Right lobe of liver (tissue), 6 donors: ENCODE measurements around the gene NBEA. TPM values are rescaled to one million over a fixed set of nuclear protein-coding genes. Genes with fewer than 3 reads are reported as not detected.
A peak's percentile ranks its signal among the peaks of the same experiment; 100 is the strongest.

Source experiments
- ATAC-seq, 4 donors: fragments of 200-7000 bp; cut with Tn5 transposase; one replicate each; pipeline ENCODE4 v1.9.1; 2020; ENCODE audit warnings: mild to moderate bottlenecking in 4 of 4, moderate library complexity in 4 of 4
- DNase-seq, 3 donors: peaks; one replicate each; pipeline ENCODE4 v3.0.0-alpha.2; 2020
- H3K27ac ChIP-seq, 3 donors: fragments of 200-600 bp; one replicate each; pipeline ENCODE4 v1.8.0; 2022
- H3K27me3 ChIP-seq, 2 donors: fragments of 200-600 bp; one replicate each; pipeline ENCODE4 v1.8.0; 2022
- H3K36me3 ChIP-seq, 4 donors: fragments of 200-600 bp; sonication (generic) in 1 of 4; one replicate each; pipeline versions ENCODE4 v1.5.1 to v1.8.0; 2017 to 2022; ENCODE audit warnings: control low read depth in 1 of 4
- H3K4me1 ChIP-seq, 4 donors: fragments of 200-600 bp; sonication (generic) in 1 of 4; one replicate each; pipeline versions ENCODE4 v1.5.1 to v1.8.0; 2017 to 2022; ENCODE audit warnings: control low read depth in 1 of 4
- H3K4me3 ChIP-seq, 3 donors: fragments of 200-600 bp; one replicate each; pipeline ENCODE4 v1.8.0; 2022
- H3K9me3 ChIP-seq, 4 donors: fragments of 200-600 bp; sonication (generic) in 1 of 4; one replicate each; pipeline versions ENCODE4 v1.5.1 to v1.8.0; 2017 to 2022; ENCODE audit warnings: control low read depth in 1 of 4
- POLR2A ChIP-seq: fragments of 450-650 bp; IDR thresholded peaks from one replicate; pipeline ENCODE4 v1.6.1; 2017; ENCODE audit warnings: antibody characterized with exemption, mild to moderate bottlenecking
- WGBS: methylation state at CpG from one replicate; pipeline ENCODE4 v1.1.6; 2018; ENCODE audit warnings: low coverage, low lambda C conversion rate; ENCODE audit not compliant: insufficient coverage; ENCODE audit errors: missing lambda C conversion rate; 5-methylcytosine and 5-hydroxymethylcytosine counted together
- intact Hi-C, 2 donors: fragments of 100-400 bp; cut with DNase I; formaldehyde crosslinking; loops; one replicate each; pipeline versions ENCODE4 v1.11.2 to v1.14.1; 2022
- total RNA-seq, 6 experiments: library from RNA; depleted of rRNA in 2 of 6; stranded (reverse); fragments of >200 nt in 2 of 6; fragmentation: NEBNext Ultra II Directional in 3 of 6; extraction: Animal tissue kit (Norgen Biotek cat#: 25700) in 3 of 6; gene quantifications; one replicate each; pipeline versions ENCODE4 v1.1.0 to v1.2.4, GENCODE V29; 2016 to 2023
- TF ChIP-seq, protein P1 (sequence below), 4 donors: fragments of 200-600 bp in 3 of 4; fragments of 450-650 bp in 1 of 4; IDR thresholded peaks; one replicate each; pipeline versions ENCODE4 v1.5.1 to v1.8.0; 2016 to 2022; ENCODE audit warnings: antibody characterized with exemption in 4 of 4, mild to moderate bottlenecking in 2 of 4
- donor health status: DM: no; HTN: yes; CAD: no.
- donor health status: DM: no; HTN: no; CAD: no.
- donor health status: DM: no; HTN: no; CAD: no.
- donor health status: DM: no; HTN: yes; CAD: no.
- donor health status: DM: no; HTN: yes; CAD: no.

The NBEA gene
- total RNA-seq, 6 experiments from 2014 or later, result 0.62 to 1.7 (median 0.75) TPM

DNA sequence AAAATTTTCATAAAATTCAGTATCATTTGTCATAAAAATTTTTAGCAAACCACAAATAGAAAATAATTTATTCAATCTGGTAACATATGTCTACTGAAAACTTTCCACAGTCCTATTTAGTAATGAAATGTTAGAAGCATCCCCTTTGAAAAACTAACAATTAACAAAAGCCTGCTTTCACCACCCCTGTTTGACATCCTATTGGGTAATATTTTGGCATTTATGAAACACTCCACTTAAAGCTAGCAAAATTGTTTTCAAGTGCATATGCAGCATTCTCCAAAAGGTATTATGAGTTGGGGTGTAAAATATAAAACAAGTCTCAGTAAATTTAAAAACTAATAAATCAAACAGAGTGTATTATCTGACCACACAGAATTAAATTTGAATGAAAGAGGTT is 189.4 kb downstream of the NBEA start:
- ATAC-seq (no peak), DNase-seq (no peak)
- Histone ChIP-seq H3K4me3 (no peak overlapping the region), H3K36me3 (no peaks in the 10 kb centered on the region), H3K4me1 (no peaks in the 10 kb centered on the region), H3K9me3 (no peaks in the 10 kb centered on the region), H3K27ac (no peak overlapping the region), H3K27me3 (no peaks in the 10 kb centered on the region)
- intact Hi-C loops, result no loop called here
- TF ChIP-seq, protein P1, sequence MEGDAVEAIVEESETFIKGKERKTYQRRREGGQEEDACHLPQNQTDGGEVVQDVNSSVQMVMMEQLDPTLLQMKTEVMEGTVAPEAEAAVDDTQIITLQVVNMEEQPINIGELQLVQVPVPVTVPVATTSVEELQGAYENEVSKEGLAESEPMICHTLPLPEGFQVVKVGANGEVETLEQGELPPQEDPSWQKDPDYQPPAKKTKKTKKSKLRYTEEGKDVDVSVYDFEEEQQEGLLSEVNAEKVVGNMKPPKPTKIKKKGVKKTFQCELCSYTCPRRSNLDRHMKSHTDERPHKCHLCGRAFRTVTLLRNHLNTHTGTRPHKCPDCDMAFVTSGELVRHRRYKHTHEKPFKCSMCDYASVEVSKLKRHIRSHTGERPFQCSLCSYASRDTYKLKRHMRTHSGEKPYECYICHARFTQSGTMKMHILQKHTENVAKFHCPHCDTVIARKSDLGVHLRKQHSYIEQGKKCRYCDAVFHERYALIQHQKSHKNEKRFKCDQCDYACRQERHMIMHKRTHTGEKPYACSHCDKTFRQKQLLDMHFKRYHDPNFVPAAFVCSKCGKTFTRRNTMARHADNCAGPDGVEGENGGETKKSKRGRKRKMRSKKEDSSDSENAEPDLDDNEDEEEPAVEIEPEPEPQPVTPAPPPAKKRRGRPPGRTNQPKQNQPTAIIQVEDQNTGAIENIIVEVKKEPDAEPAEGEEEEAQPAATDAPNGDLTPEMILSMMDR (IDR thresholded peaks at IDR 0.05), result no peak
- no peak for TF ChIP-seq POLR2A

DNA sequence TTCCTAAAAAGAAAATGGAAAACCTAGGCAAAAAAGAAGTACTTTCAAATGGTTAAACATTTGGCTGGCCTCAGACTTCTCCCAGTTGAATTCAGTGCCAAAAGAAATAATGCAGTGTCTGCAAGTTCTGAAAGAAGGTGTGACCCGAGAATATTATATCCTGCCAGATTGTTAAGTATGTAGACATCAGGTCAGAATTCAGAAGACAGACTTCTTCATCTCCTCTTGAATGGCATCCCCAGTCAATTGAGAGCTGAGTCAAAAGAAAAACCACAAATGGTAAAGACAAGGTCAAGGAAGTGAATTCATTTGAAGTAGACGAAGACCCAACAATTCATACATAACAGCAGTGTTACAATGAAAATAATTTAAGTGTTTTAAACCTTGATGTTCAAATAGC is 194.5 kb downstream of the NBEA start:
- no peaks in the 10 kb centered on the region for H3K36me3 ChIP-seq
- TF ChIP-seq, protein P1 (IDR thresholded peaks at IDR 0.05), result no peak
- intact Hi-C loops, result no loop called here
- no peak overlapping the region for H3K27ac ChIP-seq
- no peak for DNase-seq
- no peaks in the 10 kb centered on the region for H3K9me3 ChIP-seq
- H3K27me3 ChIP-seq, result no peaks in the 10 kb centered on the region
- ATAC-seq, result no peak
- 28% methylated on average over 2 of the region's 2 CpGs for WGBS
- no peaks in the 10 kb centered on the region for H3K4me1 ChIP-seq
- no peak overlapping the region for H3K4me3 ChIP-seq

DNA sequence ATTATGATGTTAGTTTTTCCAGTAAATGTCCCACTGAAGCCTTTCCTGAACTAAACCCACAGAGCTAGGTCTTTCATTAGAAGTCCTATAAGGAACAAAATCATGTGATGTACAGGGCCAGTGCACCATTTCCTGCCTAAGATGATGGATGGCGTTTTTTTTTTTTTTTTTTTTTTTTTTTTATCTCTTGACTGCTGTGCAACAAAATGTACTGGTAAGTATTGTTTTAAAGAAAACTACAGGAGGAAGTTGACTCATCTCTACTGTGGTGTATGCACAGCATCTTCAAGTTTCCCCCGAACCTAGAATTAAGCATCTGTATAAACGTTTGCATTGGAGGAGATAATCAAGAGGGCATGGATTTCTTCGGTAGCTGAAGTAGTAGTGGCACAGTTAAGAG is 197.5 kb downstream of the NBEA start:
- Histone ChIP-seq H3K4me1 (no peaks in the 10 kb centered on the region), H3K27me3 (no peaks in the 10 kb centered on the region), H3K36me3 (no peaks in the 10 kb centered on the region), H3K27ac (no peak overlapping the region), H3K4me3 (no peak overlapping the region), H3K9me3 (no peaks in the 10 kb centered on the region)
- no peak for DNase-seq
- peak; percentile 23 to 63 (median 42) for ATAC-seq
- intact Hi-C loops, result no loop called here
- WGBS, result 36% methylated on average over 4 of the region's 4 CpGs
- no peak for TF ChIP-seq POLR2A
- TF ChIP-seq, protein P1 (IDR thresholded peaks at IDR 0.05), result no peak

DNA sequence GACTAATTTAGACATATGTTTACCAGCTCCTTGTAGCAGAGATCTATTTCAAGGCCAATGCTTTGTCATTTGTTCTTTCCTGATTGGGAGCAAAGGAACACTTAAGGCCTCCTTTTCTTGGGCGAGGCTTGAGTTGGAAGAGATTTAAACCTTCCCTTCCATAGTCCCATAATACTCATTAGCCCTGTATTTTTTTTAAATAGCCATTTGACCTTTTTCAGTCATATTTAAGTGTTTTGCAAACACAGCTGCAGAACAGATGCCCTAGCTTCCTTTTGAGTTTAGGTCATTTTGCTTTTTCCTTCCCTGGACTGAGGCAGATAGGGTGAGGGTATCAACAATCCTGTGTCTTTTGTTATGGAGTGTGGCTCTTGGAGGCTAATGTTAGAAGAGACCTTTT is 198.3 kb downstream of the NBEA start:
- H3K9me3 ChIP-seq, result no peaks in the 10 kb centered on the region
- WGBS, result 63% methylated on average over 1 of the region's 1 CpG
- no peak for TF ChIP-seq POLR2A
- TF ChIP-seq, protein P1 (IDR thresholded peaks at IDR 0.05), result no peak
- no peak for DNase-seq
- H3K36me3 ChIP-seq, result no peaks in the 10 kb centered on the region
- H3K27ac ChIP-seq, result no peak overlapping the region
- intact Hi-C loops, result no loop called here
- H3K4me3 ChIP-seq, result no peak overlapping the region
- H3K27me3 ChIP-seq, result no peaks in the 10 kb centered on the region
- H3K4me1 ChIP-seq, result no peaks in the 10 kb centered on the region
- no peak for ATAC-seq

DNA sequence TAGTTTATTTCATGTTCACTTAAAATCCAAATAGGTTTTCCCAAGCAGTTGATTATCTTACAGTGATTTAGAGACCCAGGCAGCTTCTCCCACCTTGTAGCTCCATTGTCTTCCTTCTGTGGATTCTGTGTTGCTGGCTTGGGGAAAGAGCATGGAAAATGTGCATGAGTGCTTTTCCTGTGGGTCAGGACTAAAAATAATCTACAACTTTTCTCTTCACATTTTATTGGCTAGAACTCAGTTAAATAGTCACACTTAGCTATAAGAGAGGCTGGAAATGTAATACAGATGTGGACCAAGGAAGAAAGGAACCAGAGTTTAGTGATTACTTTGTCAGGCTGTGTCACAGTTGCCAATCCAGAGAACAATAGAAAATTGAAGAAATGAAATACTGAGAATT is 198.8 kb downstream of the NBEA start:
- TF ChIP-seq POLR2A, result no peak
- TF ChIP-seq, protein P1 (IDR thresholded peaks at IDR 0.05), result no peak
- H3K9me3 ChIP-seq, result no peaks in the 10 kb centered on the region
- H3K27me3 ChIP-seq, result no peaks in the 10 kb centered on the region
- ATAC-seq (no peak), DNase-seq (no peak)
- no peak overlapping the region for H3K27ac ChIP-seq
- H3K36me3 ChIP-seq, result no peaks in the 10 kb centered on the region
- intact Hi-C loops, result no loop called here
- no peaks in the 10 kb centered on the region for H3K4me1 ChIP-seq
- H3K4me3 ChIP-seq, result no peak overlapping the region
